SK-N-SH (cell line): ENCODE data around the gene PCGF1. TPM values are rescaled to one million over a fixed set of nuclear protein-coding genes. Genes with fewer than 3 reads are reported as not detected.

Source experiments
- CTCF ChIA-PET: fragments of 300-600, 350-600 bp; formaldehyde crosslinking; extraction: SDS; loops from one replicate; lab custom pipeline; 2021; lab: Yijun Ruan, JAX
- POLR2A ChIA-PET: fragments of 350-600 bp; sonication (Branson Sonifier 250); formaldehyde crosslinking; extraction: SDS; loops from one replicate; lab custom pipeline; 2020; ENCODE audit warnings: antibody characterized with exemption, inconsistent platforms; lab: Yijun Ruan, JAX
- DNase-seq: peaks from one replicate; pipeline ENCODE4 v3.0.0; 2012
- H2AFZ ChIP-seq: fragments of 200-600 bp; sonication (generic); 2 replicates; pipeline ENCODE4 v1.8.1; 2016; ENCODE audit warnings: antibody characterized with exemption, mild to moderate bottlenecking, low read depth
- H3F3A ChIP-seq: fragments of 200-600 bp; sonication (generic); replicated peaks from 2 replicates; pipeline ENCODE3; 2016; ENCODE audit warnings: antibody characterized with exemption, mild to moderate bottlenecking; ENCODE audit not compliant: insufficient read depth
- H3K27ac ChIP-seq, 2 experiments: fragments of 200-500 bp in 1 of 2; fragments of 200-600 bp in 1 of 2; sonication (Bioruptor generic) in 1 of 2; sonication (generic), shearing (Covaris generic) in 1 of 2; 2 replicates each; pipeline versions ENCODE4 v1.5.1 to v1.6.1; 2014 to 2016; ENCODE audit warnings: low read depth in 2 of 2, inconsistent platforms in 1 of 2, low read length in 1 of 2, mild to moderate bottlenecking in 1 of 2, mixed read lengths in 1 of 2
- H3K27me3 ChIP-seq: fragments of 200-600 bp; sonication (generic), shearing (Covaris generic); 2 replicates; pipeline ENCODE4 v1.6.1; 2016; ENCODE audit warnings: mixed run types; ENCODE audit not compliant: insufficient read depth
- H3K36me3 ChIP-seq, 2 experiments: fragments of 200-500 bp in 1 of 2; fragments of 200-600 bp in 1 of 2; sonication (Bioruptor generic) in 1 of 2; sonication (generic) in 1 of 2; replicated peaks in 1 of 2; 2 replicates each; pipeline versions ENCODE3 to v1.5.1; 2014 to 2016; ENCODE audit warnings: low read length in 1 of 2, mild to moderate bottlenecking in 1 of 2; ENCODE audit not compliant: insufficient read depth in 2 of 2, control insufficient read depth in 1 of 2
- H3K4me1 ChIP-seq, 2 experiments: fragments of 200-500 bp in 1 of 2; fragments of 200-600 bp in 1 of 2; sonication (Bioruptor generic) in 1 of 2; sonication (generic), shearing (Covaris generic) in 1 of 2; 2 replicates each; pipeline versions ENCODE4 v1.5.1 to v1.6.1; 2014 to 2016; ENCODE audit warnings: low read depth in 1 of 2, low read length in 1 of 2, mixed run types in 1 of 2; ENCODE audit not compliant: insufficient read depth in 2 of 2, control insufficient read depth in 1 of 2
- H3K4me2 ChIP-seq: fragments of 200-600 bp; sonication (generic), shearing (Covaris generic); 2 replicates; pipeline ENCODE4 v1.6.1; 2017; ENCODE audit warnings: mixed run types
- H3K4me3 ChIP-seq, 2 experiments: fragments of 200-500 bp in 1 of 2; fragments of 200-600 bp in 1 of 2; sonication (Bioruptor generic) in 1 of 2; sonication (generic), shearing (Covaris generic) in 1 of 2; 2 replicates each; pipeline versions ENCODE4 v1.5.1 to v1.8.1; 2014 to 2016; ENCODE audit warnings: low read depth in 2 of 2, inconsistent platforms in 1 of 2, low read length in 1 of 2, mild to moderate bottlenecking in 1 of 2, mixed read lengths in 1 of 2, moderate library complexity in 1 of 2
- H3K79me2 ChIP-seq: fragments of 200-600 bp; sonication (generic); 2 replicates; pipeline ENCODE4 v1.8.1; 2017; ENCODE audit warnings: mild to moderate bottlenecking; ENCODE audit not compliant: insufficient read depth
- H3K9ac ChIP-seq: fragments of 200-600 bp; sonication (generic); 2 replicates; pipeline ENCODE4 v1.6.1; 2017; ENCODE audit warnings: mixed run types
- H3K9me2 ChIP-seq: fragments of 200-600 bp; sonication (generic); 2 replicates; pipeline ENCODE4 v1.6.1; 2017; ENCODE audit warnings: mixed run types
- H3K9me3 ChIP-seq: fragments of 200-600 bp; sonication (generic); 2 replicates; pipeline ENCODE4 v1.6.1; 2017; ENCODE audit warnings: mixed run types, mild to moderate bottlenecking, moderate library complexity
- H4K20me1 ChIP-seq: fragments of 200-600 bp; sonication (generic); 2 replicates; pipeline ENCODE4 v1.6.1; 2017; ENCODE audit warnings: mild to moderate bottlenecking, mixed run types; ENCODE audit not compliant: insufficient read depth
- CHD2 ChIP-seq: fragments of 150-350 bp; IDR thresholded peaks from 2 replicates; pipeline ENCODE4 v1.6.1; 2018; ENCODE audit warnings: low read length; ENCODE audit not compliant: partially characterized antibody
- CTCF ChIP-seq: fragments of 200-600 bp; sonication (generic); IDR thresholded peaks from 2 replicates; pipeline ENCODE4 v1.6.1; 2017; ENCODE audit warnings: antibody characterized with exemption, mild to moderate bottlenecking, moderate library complexity
- ELF1 ChIP-seq: IDR thresholded peaks from 2 replicates; pipeline ENCODE4 v1.4.0; 2012
- EZH2phosphoT487 ChIP-seq: fragments of 200-600 bp; sonication (generic); IDR thresholded peaks from 2 replicates; pipeline ENCODE4 v1.6.1; 2017; ENCODE audit warnings: low read depth, mixed run types, mild to moderate bottlenecking, antibody characterized with exemption, moderate library complexity, borderline replicate concordance
- FOXJ3 ChIP-seq: sonication (generic); formaldehyde crosslinking; IDR thresholded peaks from 2 replicates; pipeline ENCODE4 v1.5.1; 2020; ENCODE audit warnings: mild to moderate bottlenecking, missing genetic modification reagents
- FOXM1 ChIP-seq: IDR thresholded peaks from 2 replicates; pipeline ENCODE4 v1.4.0; 2012; ENCODE audit warnings: low read depth, mild to moderate bottlenecking
- GABPA ChIP-seq: IDR thresholded peaks from 2 replicates; pipeline ENCODE4 v1.4.0; 2012; ENCODE audit warnings: low read depth, mild to moderate bottlenecking
- GATA2 ChIP-seq: sonication (generic); formaldehyde crosslinking; IDR thresholded peaks from 2 replicates; pipeline ENCODE4 v1.5.0; 2020; ENCODE audit warnings: mild to moderate bottlenecking, missing genetic modification reagents
- IRF3 ChIP-seq: fragments of 150-350 bp; IDR thresholded peaks from 2 replicates; pipeline ENCODE4 v1.6.1; 2016; ENCODE audit warnings: mild to moderate bottlenecking, low read depth, low read length
- JUND ChIP-seq: IDR thresholded peaks from 2 replicates; pipeline ENCODE4 v1.4.0; 2012
- MXI1 ChIP-seq: IDR thresholded peaks from 2 replicates; pipeline ENCODE4 v1.6.1; 2012; ENCODE audit warnings: mild to moderate bottlenecking, low read depth, low read length, improper control_type of control experiment
- NFIC ChIP-seq: IDR thresholded peaks from 2 replicates; pipeline ENCODE4 v1.4.0; 2012; ENCODE audit warnings: borderline replicate concordance
- NRF1 ChIP-seq: IDR thresholded peaks from 2 replicates; pipeline ENCODE4 v1.6.1; 2012; ENCODE audit warnings: low read depth, mild to moderate bottlenecking, low read length
- POLR2AphosphoS5 ChIP-seq: IDR thresholded peaks from 2 replicates; pipeline ENCODE4 v1.6.1; 2012; ENCODE audit warnings: low read depth, low read length
- RCOR1 ChIP-seq: fragments of 150-350 bp; IDR thresholded peaks from 2 replicates; pipeline ENCODE4 v1.6.1; 2017; ENCODE audit warnings: antibody characterized with exemption, low read length
- REST ChIP-seq: IDR thresholded peaks from 2 replicates; pipeline ENCODE4 v1.6.1; 2012; ENCODE audit warnings: mild to moderate bottlenecking, low read depth, low read length, moderate library complexity
- RXRA ChIP-seq: IDR thresholded peaks from 2 replicates; pipeline ENCODE4 v1.4.0; 2012; ENCODE audit warnings: low read depth, mild to moderate bottlenecking, borderline replicate concordance
- SIN3A ChIP-seq: IDR thresholded peaks from 2 replicates; pipeline ENCODE4 v1.6.1; 2012; ENCODE audit warnings: low read depth, mild to moderate bottlenecking, low read length, moderate library complexity, borderline replicate concordance
- TAF1 ChIP-seq: IDR thresholded peaks from 2 replicates; pipeline ENCODE4 v1.6.1; 2012; ENCODE audit warnings: low read depth, mild to moderate bottlenecking, low read length, moderate library complexity, borderline replicate concordance
- TCF12 ChIP-seq: IDR thresholded peaks from 2 replicates; pipeline ENCODE4 v1.4.0; 2012
- TEAD4 ChIP-seq: IDR thresholded peaks from 2 replicates; pipeline ENCODE4 v1.4.0; 2012; ENCODE audit warnings: mild to moderate bottlenecking, borderline replicate concordance; ENCODE audit not compliant: insufficient read depth
- USF1 ChIP-seq: IDR thresholded peaks from 2 replicates; pipeline ENCODE4 v1.4.0; 2012; ENCODE audit warnings: low read depth, borderline replicate concordance
- YY1 ChIP-seq: IDR thresholded peaks from 2 replicates; pipeline ENCODE4 v1.4.0; 2012; ENCODE audit warnings: low read depth, mild to moderate bottlenecking
- ZBTB33 ChIP-seq: IDR thresholded peaks from 2 replicates; pipeline ENCODE4 v1.4.0; 2012; ENCODE audit warnings: low read depth, borderline replicate concordance
- WGBS: methylation state at CpG from one replicate; pipeline ENCODE4 v1.1.6; 2017; ENCODE audit warnings: low lambda C conversion rate; 5-methylcytosine and 5-hydroxymethylcytosine counted together
- polyA plus RNA-seq, 3 experiments: library from polyadenylated mRNA; depleted of rRNA; stranded (reverse); fragments of >200 nt; gene quantifications; 2 replicates each; pipeline ENCODE4 v1.2.3, GENCODE V29; 2012

The PCGF1 gene
- polyA plus RNA-seq, 1 of the 3 experiments (the other 2 are of a cell fraction) = 44.9 TPM

GRCh38 chr2:74457549-74458131, 49.9 kb downstream of the PCGF1 start:
- H3K27ac ChIP-seq = peak overlapping the region; percentile 69 to 99; a peak in 3 of 4 replicates
- H3K4me1 ChIP-seq = peaks cover 14 to 31% of the 10 kb centered on the region in 2 experiments; a peak in 3 of 4 replicates
- no peaks in the 10 kb centered on the region for H4K20me1 ChIP-seq
- H3K9me3 ChIP-seq = no peaks in the 10 kb centered on the region
- H3K27me3 ChIP-seq = no peaks in the 10 kb centered on the region
- H3K79me2 ChIP-seq = peaks cover 29% of the 10 kb centered on the region
- ChIA-PET CTCF (interaction anchor here (0.5 to 2.8 kb wide), 10 partner anchors 9 to 208 kb away, joined by 3 to 10 read pairs (median 4); partner anchors contain the start of genes CCDC142, PCGF1 and TTC31), POLR2A (interaction anchor here (1.0 to 5.9 kb wide), 15 partner anchors 7 to 96 kb away, joined by 3 to 60 read pairs (median 5); partner anchors contain the start of genes AUP1, C2orf81, CCDC142 and HTRA2)
- H3F3A ChIP-seq = peaks cover 13% of the 10 kb centered on the region
- peak overlapping the region; percentile 95 for H3K4me2 ChIP-seq
- peak; percentile 76 for DNase-seq
- no peak for TF ChIP-seq EZH2phosphoT487
- 0 out of 2 replicates have a peak, but pooled peaks have one; percentile 38 for TF ChIP-seq ZBTB33
- no peak; the same call in 1 of the 2 replicates for TF ChIP-seq NFIC
- TF ChIP-seq GABPA = 0 out of 2 replicates have a peak, but pooled peaks have one; percentile 29
- TF ChIP-seq USF1 = no peak
- peak; percentile 21; the same call in 1 of the 2 replicates for TF ChIP-seq ELF1
- no peak for TF ChIP-seq JUND
- no peak for TF ChIP-seq SIN3A
- TF ChIP-seq FOXJ3 = no peak
- peak; percentile 33; the same call in 1 of the 2 replicates for TF ChIP-seq TCF12
- peak; percentile 59 for TF ChIP-seq POLR2AphosphoS5
- TF ChIP-seq NRF1 = no peak
- no peak for TF ChIP-seq GATA2 (CRISPR knock-in tag)
- no peak for TF ChIP-seq RCOR1
- no peak for TF ChIP-seq RXRA
- no peak for TF ChIP-seq IRF3
- no peak for TF ChIP-seq REST
- TF ChIP-seq MXI1 = no peak; the same call in 1 of the 2 replicates
- no peak for TF ChIP-seq CTCF
- TF ChIP-seq FOXM1 = no peak
- no peak for TF ChIP-seq TEAD4
- no peak for TF ChIP-seq CHD2
- 0 out of 2 replicates have a peak, but pooled peaks have one; percentile 7 for TF ChIP-seq TAF1
- TF ChIP-seq YY1 = no peak
- 1% methylated on average over 30 of the region's 46 CpGs for WGBS
- peak overlapping the region; percentile 60 for H2AFZ ChIP-seq
- H3K36me3 ChIP-seq = peaks cover 0 to 27% of the 10 kb centered on the region in 2 experiments
- H3K4me3 ChIP-seq = peak overlapping the region; percentile 68 to 70
- no peaks in the 10 kb centered on the region for H3K9me2 ChIP-seq
- H3K9ac ChIP-seq = peak overlapping the region; percentile 68
